Smooth muscle cell (in vitro differentiated cells): ENCODE measurements around the gene HLA-DMA. TPM values are rescaled to one million over a fixed set of nuclear protein-coding genes. Genes with fewer than 3 reads are reported as not detected.

Experiments used
- DNase-seq: peaks from one replicate; lab custom pipeline; 2025; ENCODE audit not compliant: unreplicated experiment; lab: John Stamatoyannopoulos, UW
- H2AFZ ChIP-seq: fragments of 200-600 bp; sonication (generic); 2 replicates; pipeline ENCODE4 v1.6.0; 2016; ENCODE audit warnings: antibody characterized with exemption, low read depth, mild to moderate bottlenecking
- H3F3A ChIP-seq: fragments of 200-600 bp; sonication (generic); 2 replicates; pipeline ENCODE4 v1.6.0; 2017; ENCODE audit warnings: antibody characterized with exemption, low read depth
- H3K27ac ChIP-seq: fragments of 200-600 bp; sonication (generic); 2 replicates; pipeline ENCODE4 v1.5.1; 2016; ENCODE audit warnings: low read depth, mild to moderate bottlenecking
- H3K27me3 ChIP-seq: fragments of 200-600 bp; sonication (generic); 2 replicates; pipeline ENCODE4 v1.6.1; 2016; ENCODE audit warnings: low read depth, mild to moderate bottlenecking
- H3K36me3 ChIP-seq: fragments of 200-600 bp; sonication (generic); 2 replicates; pipeline ENCODE4 v1.5.1; 2016; ENCODE audit warnings: low read depth
- H3K4me1 ChIP-seq: fragments of 200-600 bp; sonication (generic); 2 replicates; pipeline ENCODE4 v1.5.1; 2016; ENCODE audit warnings: low read depth
- H3K4me2 ChIP-seq: fragments of 200-600 bp; sonication (generic); 2 replicates; pipeline ENCODE4 v1.6.0; 2016; ENCODE audit warnings: mild to moderate bottlenecking
- H3K4me3 ChIP-seq: fragments of 200-600 bp; sonication (generic); 2 replicates; pipeline ENCODE4 v1.5.1; 2016; ENCODE audit warnings: mild to moderate bottlenecking
- H3K79me2 ChIP-seq: fragments of 200-600 bp; sonication (generic); 2 replicates; pipeline ENCODE4 v1.6.0; 2016; ENCODE audit warnings: low read depth, mild to moderate bottlenecking
- H3K9ac ChIP-seq: fragments of 200-600 bp; sonication (generic); 2 replicates; pipeline ENCODE4 v1.6.0; 2016; ENCODE audit warnings: low read depth
- H3K9me3 ChIP-seq: fragments of 200-600 bp; sonication (generic); replicated peaks from 2 replicates; pipeline ENCODE4 v1.5.1; 2016; ENCODE audit warnings: low read depth
- H4K20me1 ChIP-seq: fragments of 200-600 bp; sonication (generic); 2 replicates; pipeline ENCODE4 v1.6.0; 2016; ENCODE audit warnings: low read depth
- CTCF ChIP-seq: fragments of 200-600 bp; sonication (generic); IDR thresholded peaks from 2 replicates; pipeline ENCODE4 v1.5.1; 2017; ENCODE audit warnings: borderline replicate concordance, mild to moderate bottlenecking, antibody characterized with exemption; ENCODE audit not compliant: insufficient read depth, poor library complexity, severe bottlenecking
- WGBS: methylation state at CpG from one replicate; pipeline ENCODE4 v1.1.7; 2016; ENCODE audit warnings: low lambda C conversion rate; 5-methylcytosine and 5-hydroxymethylcytosine counted together
- polyA plus RNA-seq: library from polyadenylated mRNA; unstranded; fragments of >200 nt; fragmentation: Nextera tagmentation; extraction: Ambion mirVana; gene quantifications from 2 replicates; pipeline ENCODE4 v1.2.1, GENCODE V29; 2016
- total RNA-seq: library from RNA; depleted of rRNA; stranded (reverse); fragments of >200 nt; gene quantifications from 2 replicates; pipeline ENCODE4 v1.2.3, GENCODE V29; 2014

The HLA-DMA gene
- total and polyA plus RNA-seq, 2 experiments from 2014 or later: 3.1 to 4.0 TPM

DNA sequence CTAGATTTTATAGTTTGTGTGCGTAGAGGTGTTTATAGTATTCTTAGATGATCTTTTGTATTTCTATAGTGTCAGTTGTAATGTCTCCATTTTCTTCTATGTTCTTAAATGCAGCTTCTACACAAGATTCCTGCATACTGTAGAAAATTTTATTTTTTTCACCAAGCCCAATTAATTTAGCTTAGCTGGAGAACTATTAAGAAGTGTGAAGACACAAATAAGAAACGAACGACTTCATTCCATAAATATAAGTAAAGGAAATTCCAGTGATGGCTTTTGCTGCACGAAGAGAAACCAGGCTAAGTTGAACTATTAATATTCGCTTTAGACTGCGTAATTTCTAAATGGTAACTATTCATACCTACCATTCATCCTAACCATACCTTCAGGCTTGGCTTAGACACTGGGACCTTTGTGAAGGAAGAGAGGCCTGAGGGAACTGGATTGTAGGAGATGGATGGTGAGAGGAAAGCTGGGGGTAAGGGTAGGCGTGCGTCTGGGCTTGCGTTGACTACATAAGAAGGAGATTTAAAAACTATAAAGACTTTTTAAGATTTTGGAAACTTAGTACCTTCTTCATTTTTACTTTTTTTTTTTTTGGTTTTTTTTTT is 40.6 kb upstream of the HLA-DMA start:
- WGBS: 93% methylated on average over 9 of the region's 9 CpGs
- no peak overlapping the region for H3K4me2 ChIP-seq
- H3K27me3 ChIP-seq: peaks cover 39% of the 10 kb centered on the region
- no peak overlapping the region for H3K4me3 ChIP-seq
- no peaks in the 10 kb centered on the region for H4K20me1 ChIP-seq
- no peak overlapping the region for H3K9ac ChIP-seq
- no peak for DNase-seq
- H3K36me3 ChIP-seq: no peaks in the 10 kb centered on the region
- no peak for TF ChIP-seq CTCF
- H2AFZ ChIP-seq: no peak overlapping the region
- no peaks in the 10 kb centered on the region for H3K79me2 ChIP-seq
- H3K4me1 ChIP-seq: no peaks in the 10 kb centered on the region
- H3F3A ChIP-seq: no peaks in the 10 kb centered on the region
- H3K27ac ChIP-seq: no peak overlapping the region
- no peaks in the 10 kb centered on the region for H3K9me3 ChIP-seq

DNA sequence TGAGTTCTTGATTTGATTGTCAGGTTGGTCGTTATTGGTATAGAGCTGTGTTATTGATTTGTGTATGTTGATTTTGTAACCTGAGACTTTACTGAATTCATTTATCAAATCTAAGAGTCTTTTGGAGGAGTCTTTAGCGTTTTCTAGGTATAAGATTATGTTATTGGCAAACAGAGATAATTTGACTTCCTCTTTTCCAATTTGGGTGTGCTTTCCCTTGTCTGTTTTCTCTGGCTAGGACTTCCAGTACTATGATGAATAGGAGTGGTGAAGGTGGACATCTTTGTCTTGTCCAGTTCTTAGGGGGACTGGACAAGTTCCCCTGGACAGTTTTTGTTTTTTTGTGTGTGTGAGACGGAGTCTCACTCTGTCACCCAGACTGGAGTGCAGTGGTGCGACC is 39.1 kb upstream of the HLA-DMA start:
- H3F3A ChIP-seq: no peaks in the 10 kb centered on the region
- no peak for TF ChIP-seq CTCF
- no peak overlapping the region for H2AFZ ChIP-seq
- no peak overlapping the region for H3K4me3 ChIP-seq
- no peaks in the 10 kb centered on the region for H3K36me3 ChIP-seq
- H4K20me1 ChIP-seq: no peaks in the 10 kb centered on the region
- H3K4me2 ChIP-seq: no peak overlapping the region
- no peaks in the 10 kb centered on the region for H3K4me1 ChIP-seq
- H3K27me3 ChIP-seq: peaks cover 37% of the 10 kb centered on the region
- H3K9me3 ChIP-seq: no peaks in the 10 kb centered on the region
- H3K79me2 ChIP-seq: no peaks in the 10 kb centered on the region
- H3K27ac ChIP-seq: no peak overlapping the region
- no peak overlapping the region for H3K9ac ChIP-seq
- DNase-seq: no peak
- 78% methylated on average over 4 of the region's 4 CpGs for WGBS

GRCh38 chr6:32989368-32989767 is 36.5 kb upstream of the HLA-DMA start:
- no peaks in the 10 kb centered on the region for H3K4me1 ChIP-seq
- H3K79me2 ChIP-seq: no peaks in the 10 kb centered on the region
- H3F3A ChIP-seq: no peaks in the 10 kb centered on the region
- no peak overlapping the region for H3K4me2 ChIP-seq
- peaks cover 3% of the 10 kb centered on the region for H4K20me1 ChIP-seq
- H3K9me3 ChIP-seq: no peaks in the 10 kb centered on the region
- H3K27me3 ChIP-seq: peaks cover 19% of the 10 kb centered on the region
- no peak overlapping the region for H2AFZ ChIP-seq
- H3K27ac ChIP-seq: no peak overlapping the region
- no peak for TF ChIP-seq CTCF
- no peaks in the 10 kb centered on the region for H3K36me3 ChIP-seq
- no peak overlapping the region for H3K9ac ChIP-seq
- H3K4me3 ChIP-seq: no peak overlapping the region
- 88% methylated on average over 1 of the region's 1 CpG for WGBS
- no peak for DNase-seq
